SK-N-MC (cell line): Measurements from ENCODE around the gene RPAP2.
"Not testable (repeated sequence)": the region's sequence is repeated elsewhere in the genome, so short reads cannot be mapped to it uniquely, and the experiment has no call there.

Experiments used
- DNase-seq: peaks from one replicate; pipeline ENCODE4 v3.0.0-alpha.2; 2011; ENCODE audit warnings: low read depth, low spot score
- H3K27ac ChIP-seq: fragments of 200-600 bp; sonication (generic); 2 replicates; pipeline ENCODE4 v1.5.1; 2016; ENCODE audit warnings: mixed run types
- H3K36me3 ChIP-seq: fragments of 200-600 bp; sonication (generic); 2 replicates; pipeline ENCODE4 v1.6.1; 2017; ENCODE audit warnings: antibody characterized with exemption, low read length, mixed read lengths; ENCODE audit not compliant: insufficient read depth
- H3K4me3 ChIP-seq: fragments of 200-600 bp; sonication (generic); 2 replicates; pipeline ENCODE4 v1.5.1; 2016
- H3K9ac ChIP-seq: fragments of 200-600 bp; sonication (generic); 2 replicates; pipeline ENCODE4 v1.8.0; 2017; ENCODE audit warnings: mixed run types, mixed read lengths; ENCODE audit not compliant: insufficient read length
- H3K9me3 ChIP-seq: fragments of 200-600 bp; sonication (generic); 2 replicates; pipeline ENCODE4 v1.6.1; 2017; ENCODE audit warnings: low read depth, mild to moderate bottlenecking, antibody characterized with exemption, low read length, moderate library complexity, mixed read lengths
- EZH2 ChIP-seq: fragments of 200-600 bp; sonication (generic); IDR thresholded peaks from one replicate; pipeline ENCODE4 v1.6.1; 2017; ENCODE audit warnings: antibody characterized with exemption
- FOXP2 ChIP-seq: optimal IDR thresholded peaks from 2 replicates; pipeline ENCODE3; 2011; ENCODE audit warnings: mild to moderate bottlenecking, moderate library complexity; ENCODE audit not compliant: insufficient read depth; ENCODE audit errors: extremely low read length, control extremely low read depth
- POLR2AphosphoS5 ChIP-seq: IDR thresholded peaks from 2 replicates; pipeline ENCODE4 v1.6.1; 2012; ENCODE audit warnings: mild to moderate bottlenecking, low read depth, low read length, borderline replicate concordance

The RPAP2 gene

GRCh38 chr1:92298573-92299476 lies at the start of gene RPAP2, which contains the start of gene GLMN:
TSS of gene RPAP2 (plus strand) at chr1:92299059. CDS start at chr1:92299074, 15 bp downstream.
TSS of gene GLMN (minus strand) at chr1:92298987. CDS start at chr1:92297999, 988 bp downstream.
- Histone ChIP-seq H3K9ac (peak within 1 kb of the TSS; percentile 93), H3K27ac (peak within 1 kb of the TSS; percentile 55; the same call in 1 of the 2 replicates), H3K4me3 (peak within 1 kb of the TSS; percentile 96), H3K36me3 (peaks cover 41% of the 10 kb centered on the region), H3K9me3 (no peaks in the 10 kb centered on the region)
- DNase-seq, result no peak
- TF ChIP-seq POLR2AphosphoS5 (peak; percentile 98), EZH2 (no peak), FOXP2 (no peak)

DNA sequence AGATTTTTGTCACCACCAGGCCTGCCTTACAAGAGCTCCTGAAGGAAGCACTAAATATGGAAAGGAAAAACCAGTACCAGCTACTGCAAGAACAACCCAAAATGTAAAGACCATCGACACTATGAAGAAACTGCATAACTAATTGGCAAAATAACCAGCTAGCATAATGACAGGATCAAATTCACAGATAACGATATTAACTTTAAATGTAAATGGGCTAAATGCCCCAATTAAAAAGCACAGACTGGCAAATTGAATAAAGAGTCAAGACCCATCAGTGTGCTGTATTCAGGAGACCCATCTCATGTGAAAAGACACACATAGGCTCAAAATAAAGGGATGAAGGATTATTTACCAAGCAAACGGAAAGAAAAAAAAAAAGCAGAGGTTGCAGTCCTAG lies 44.1 kb upstream of the RPAP2 start:
- H3K36me3 ChIP-seq, result peaks cover 32% of the 10 kb centered on the region
- not testable (repeated sequence) for H3K4me3 ChIP-seq, H3K9me3 ChIP-seq, H3K9ac ChIP-seq, DNase-seq, H3K27ac ChIP-seq

- no peak overlapping the region for H3K27ac ChIP-seq
- H3K9ac ChIP-seq, result no peak overlapping the region
- peaks cover 39% of the 10 kb centered on the region for H3K36me3 ChIP-seq
- no peaks in the 10 kb centered on the region for H3K9me3 ChIP-seq
- TF ChIP-seq EZH2 (no peak), POLR2AphosphoS5 (no peak), FOXP2 (no peak)
- H3K4me3 ChIP-seq, result no peak overlapping the region
- no peak for DNase-seq
Observed at GRCh38 chr1:92259350-92259749, 39.5 kb upstream of the RPAP2 start.

DNA sequence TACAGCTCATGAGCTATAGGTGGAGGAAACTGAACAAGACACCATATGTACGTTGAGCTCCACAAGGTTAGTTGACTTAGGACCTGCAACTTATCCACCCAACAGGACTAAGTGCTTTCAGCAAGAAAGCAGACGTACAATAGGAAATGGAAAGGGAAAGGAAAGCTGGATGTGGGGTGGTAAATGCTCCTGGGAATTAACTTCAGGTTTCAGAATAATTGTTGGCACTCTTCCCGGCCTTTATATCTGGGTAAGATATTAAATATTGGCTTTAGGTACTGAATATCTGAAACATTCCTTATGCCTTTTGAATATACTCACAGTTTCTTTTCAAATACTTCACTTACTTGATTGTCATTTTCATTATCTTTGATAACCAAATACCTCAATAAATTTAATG lies 36.3 kb upstream of the RPAP2 start:
- no peaks in the 10 kb centered on the region for H3K9me3 ChIP-seq
- H3K9ac ChIP-seq, result no peak overlapping the region
- H3K27ac ChIP-seq, result no peak overlapping the region
- TF ChIP-seq FOXP2 (no peak), EZH2 (no peak), POLR2AphosphoS5 (no peak)
- DNase-seq, result no peak
- H3K36me3 ChIP-seq, result peaks cover 32% of the 10 kb centered on the region
- no peak overlapping the region for H3K4me3 ChIP-seq

GRCh38 chr1:92273039-92273438 lies 25.8 kb upstream of the RPAP2 start:
- no peak for DNase-seq
- Histone ChIP-seq H3K9me3 (no peaks in the 10 kb centered on the region), H3K4me3 (no peak overlapping the region), H3K9ac (no peak overlapping the region), H3K27ac (no peak overlapping the region), H3K36me3 (peaks cover 27% of the 10 kb centered on the region)
- TF ChIP-seq FOXP2 (no peak), POLR2AphosphoS5 (no peak), EZH2 (no peak)

- H3K9me3 ChIP-seq, result no peaks in the 10 kb centered on the region
- H3K27ac ChIP-seq, result no peak overlapping the region
- H3K36me3 ChIP-seq, result peaks cover 21% of the 10 kb centered on the region
- no peak overlapping the region for H3K9ac ChIP-seq
- no peak overlapping the region for H3K4me3 ChIP-seq
- TF ChIP-seq EZH2 (no peak), POLR2AphosphoS5 (no peak), FOXP2 (no peak)
- DNase-seq, result no peak
Observed at GRCh38 chr1:92274939-92275338, 23.9 kb upstream of the RPAP2 start.

DNA sequence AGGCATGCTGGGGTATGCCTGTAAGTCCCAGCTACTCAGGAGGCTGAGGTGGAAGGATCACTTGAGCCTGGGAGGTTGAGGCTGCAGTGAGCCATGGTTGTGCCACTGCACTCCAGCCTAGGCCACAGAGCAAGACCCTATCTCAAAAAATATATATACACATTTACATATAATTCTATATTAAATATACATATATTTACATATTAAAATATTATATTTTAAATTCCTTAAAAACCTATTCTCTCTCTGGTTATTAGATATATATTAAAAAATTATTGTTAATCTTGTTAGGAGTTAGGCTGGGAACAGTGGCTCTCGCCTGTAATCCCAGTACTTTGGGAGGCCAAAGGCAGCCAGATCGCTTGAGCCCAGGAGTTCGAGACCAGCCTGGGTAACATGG lies 22.8 kb upstream of the RPAP2 start:
- H3K9me3 ChIP-seq, result no peaks in the 10 kb centered on the region
- no peak for DNase-seq
- H3K9ac ChIP-seq, result no peak overlapping the region
- no peak for TF ChIP-seq POLR2AphosphoS5
- no peak for TF ChIP-seq EZH2
- no peak for TF ChIP-seq FOXP2
- H3K4me3 ChIP-seq, result no peak overlapping the region
- H3K36me3 ChIP-seq, result peaks cover 21% of the 10 kb centered on the region
- no peak overlapping the region for H3K27ac ChIP-seq

DNA sequence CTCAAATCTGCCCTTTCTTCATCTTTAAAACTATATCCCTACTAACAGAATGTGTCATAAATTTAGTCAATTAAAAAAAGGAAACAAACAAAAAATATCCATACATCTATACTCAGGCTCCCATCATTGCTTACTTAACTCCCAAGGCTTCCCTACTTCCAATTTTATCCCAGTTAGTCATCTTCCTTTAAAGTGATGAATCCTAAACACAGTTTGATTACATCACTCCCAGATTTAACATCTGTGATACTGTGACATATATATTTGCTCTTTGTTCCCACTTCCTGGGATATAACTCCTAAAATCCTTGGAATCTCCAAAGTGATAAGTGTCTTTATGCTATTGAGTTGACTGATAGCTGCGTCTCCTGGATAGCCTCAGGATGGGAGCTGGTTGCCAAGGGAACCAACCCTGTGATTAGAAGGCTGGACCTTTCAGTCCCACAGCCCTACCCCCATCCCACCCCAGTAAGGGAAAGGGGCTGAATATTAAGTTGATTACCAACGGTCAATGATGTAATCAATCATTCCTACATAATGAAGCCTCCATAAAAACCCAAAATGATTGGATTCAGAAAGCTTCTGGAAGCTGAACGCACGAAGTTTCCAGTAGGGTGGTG lies 21.6 kb upstream of the RPAP2 start:
- Histone ChIP-seq H3K4me3 (no peak overlapping the region), H3K27ac (no peak overlapping the region), H3K36me3 (peaks cover 17% of the 10 kb centered on the region), H3K9me3 (no peaks in the 10 kb centered on the region), H3K9ac (no peak overlapping the region)
- DNase-seq, result no peak
- TF ChIP-seq FOXP2, result no peak
- no peak for TF ChIP-seq POLR2AphosphoS5
- TF ChIP-seq EZH2, result no peak

DNA sequence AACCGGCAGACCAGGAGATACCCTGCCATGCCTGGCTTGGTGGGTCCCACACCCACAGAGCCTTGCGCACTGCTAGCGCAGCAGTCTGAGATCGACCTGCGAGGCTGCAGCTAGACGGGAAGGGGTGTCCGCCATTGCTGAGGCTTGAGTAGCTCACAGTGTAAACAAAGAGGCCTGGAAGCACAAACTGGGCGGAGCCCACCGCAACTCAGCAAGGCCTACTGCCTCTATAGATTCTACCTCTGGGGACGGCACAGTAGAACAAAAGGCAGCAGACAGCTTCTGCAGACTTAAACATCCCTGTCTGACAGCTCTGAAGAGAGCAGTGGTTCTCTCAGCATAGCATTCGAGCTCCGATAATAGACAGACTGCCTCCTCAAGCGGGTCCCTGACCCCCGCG lies 19.1 kb upstream of the RPAP2 start:
- not testable (repeated sequence) for H3K27ac ChIP-seq, H3K36me3 ChIP-seq, H3K9me3 ChIP-seq, DNase-seq, H3K9ac ChIP-seq, H3K4me3 ChIP-seq

DNA sequence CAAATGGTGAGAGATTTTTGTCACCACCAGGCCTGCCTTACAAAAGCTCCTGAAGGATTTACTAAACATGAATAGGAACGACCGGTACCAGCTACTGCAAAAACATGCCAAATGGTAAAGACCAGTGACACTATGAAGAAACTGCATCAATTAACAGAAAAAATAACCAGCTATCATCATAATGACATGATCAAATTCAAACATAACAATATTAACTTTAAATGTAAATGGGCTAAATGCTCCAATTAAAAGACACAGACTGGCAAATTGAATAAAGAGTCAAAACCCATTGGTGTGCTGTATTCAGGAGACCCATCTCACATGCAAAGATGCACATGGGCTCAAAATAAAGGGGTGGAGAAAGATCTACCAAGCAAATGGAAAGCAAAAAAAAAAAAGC lies 17.4 kb upstream of the RPAP2 start:
- not testable (repeated sequence) for DNase-seq, H3K36me3 ChIP-seq, H3K27ac ChIP-seq, H3K9ac ChIP-seq, H3K4me3 ChIP-seq, H3K9me3 ChIP-seq
